GM23248 (cell line): ENCODE measurements around the gene SLC40A1. TPM values are rescaled to one million over a fixed set of nuclear protein-coding genes. Genes with fewer than 3 reads are reported as not detected.

Source experiments
- DNase-seq: peaks from one replicate; pipeline ENCODE4 v3.0.0-alpha.2; 2015
- H2AFZ ChIP-seq: fragments of 200-600 bp; sonication (generic); 2 replicates; pipeline ENCODE4 v1.6.1; 2016; ENCODE audit warnings: antibody characterized with exemption
- H3F3A ChIP-seq: fragments of 200-600 bp; sonication (generic); 2 replicates; pipeline ENCODE4 v1.6.1; 2016; ENCODE audit warnings: mild to moderate bottlenecking, antibody characterized with exemption, mixed run types; ENCODE audit not compliant: insufficient read depth
- H3K27ac ChIP-seq: fragments of 200-600 bp; sonication (generic); 2 replicates; pipeline ENCODE4 v1.5.1; 2016; ENCODE audit warnings: mild to moderate bottlenecking
- H3K27me3 ChIP-seq: fragments of 200-600 bp; sonication (generic); replicated peaks from 2 replicates; pipeline ENCODE4 v1.6.1; 2016; ENCODE audit warnings: mild to moderate bottlenecking; ENCODE audit not compliant: insufficient read depth
- H3K36me3 ChIP-seq: fragments of 200-600 bp; sonication (generic); 2 replicates; pipeline ENCODE4 v1.6.1; 2016; ENCODE audit warnings: low read depth, mild to moderate bottlenecking
- H3K4me1 ChIP-seq: fragments of 200-600 bp; sonication (generic); 2 replicates; pipeline ENCODE4 v1.6.1; 2016; ENCODE audit warnings: mild to moderate bottlenecking; ENCODE audit not compliant: insufficient read depth
- H3K4me2 ChIP-seq: fragments of 200-600 bp; sonication (generic); one replicate; pipeline ENCODE4 v1.6.1; 2016; ENCODE audit warnings: mild to moderate bottlenecking; ENCODE audit not compliant: unreplicated experiment
- H3K4me3 ChIP-seq: fragments of 200-600 bp; sonication (generic); 2 replicates; pipeline ENCODE4 v1.5.1; 2016; ENCODE audit warnings: mild to moderate bottlenecking
- H3K79me2 ChIP-seq: fragments of 200-600 bp; sonication (generic); 2 replicates; pipeline ENCODE4 v1.6.1; 2016; ENCODE audit warnings: mild to moderate bottlenecking; ENCODE audit not compliant: insufficient read depth
- H3K9ac ChIP-seq: fragments of 200-600 bp; sonication (generic); 2 replicates; pipeline ENCODE4 v1.6.1; 2016; ENCODE audit warnings: mild to moderate bottlenecking
- H3K9me2 ChIP-seq: fragments of 200-600 bp; sonication (generic); 2 replicates; pipeline ENCODE4 v1.6.1; 2016; ENCODE audit warnings: mixed run types, mild to moderate bottlenecking, moderate library complexity; ENCODE audit not compliant: insufficient read depth
- H3K9me3 ChIP-seq: fragments of 200-600 bp; sonication (generic); one replicate; pipeline ENCODE4 v1.6.1; 2017; ENCODE audit warnings: low read depth
- H4K20me1 ChIP-seq: fragments of 200-600 bp; sonication (generic); 2 replicates; pipeline ENCODE4 v1.6.0; 2016; ENCODE audit not compliant: insufficient read depth
- EZH2 ChIP-seq: fragments of 200-600 bp; sonication (generic); IDR thresholded peaks from 2 replicates; pipeline ENCODE4 v1.6.1; 2018; ENCODE audit warnings: antibody characterized with exemption, mild to moderate bottlenecking; ENCODE audit not compliant: insufficient read depth, poor library complexity, severe bottlenecking
- EZH2phosphoT487 ChIP-seq: fragments of 200-600 bp; sonication (generic); IDR thresholded peaks from 2 replicates; pipeline ENCODE4 v1.6.1; 2018; ENCODE audit warnings: antibody characterized with exemption, moderate library complexity, mild to moderate bottlenecking, low read depth; ENCODE audit not compliant: insufficient read depth
- WGBS, 2 experiments: methylation state at CpG; one replicate each; pipeline ENCODE4 v1.1.6; 2015 to 2017; ENCODE audit warnings: low lambda C conversion rate in 2 of 2, low coverage in 1 of 2; ENCODE audit errors: missing lambda C conversion rate in 2 of 2; 5-methylcytosine and 5-hydroxymethylcytosine counted together
- in situ Hi-C: fragments of 300-500 bp; cut with MboI; formaldehyde crosslinking; loops from 2 replicates; pipeline ENCODE4 v1.15.0; 2020
- polyA plus RNA-seq: library from polyadenylated mRNA; unstranded; fragments of >200 nt; fragmentation: Nextera tagmentation; extraction: Ambion mirVana; gene quantifications from 2 replicates; pipeline ENCODE4 v1.2.1, GENCODE V29; 2016
- total RNA-seq: library from RNA; depleted of rRNA; stranded (reverse); fragments of >200 nt; shearing (Covaris generic); gene quantifications from 2 replicates; pipeline ENCODE4 v1.2.3, GENCODE V29; 2014

Gene SLC40A1
- total and polyA plus RNA-seq, 2 experiments from 2014 or later, result 0.28 TPM; not detected in 1

DNA sequence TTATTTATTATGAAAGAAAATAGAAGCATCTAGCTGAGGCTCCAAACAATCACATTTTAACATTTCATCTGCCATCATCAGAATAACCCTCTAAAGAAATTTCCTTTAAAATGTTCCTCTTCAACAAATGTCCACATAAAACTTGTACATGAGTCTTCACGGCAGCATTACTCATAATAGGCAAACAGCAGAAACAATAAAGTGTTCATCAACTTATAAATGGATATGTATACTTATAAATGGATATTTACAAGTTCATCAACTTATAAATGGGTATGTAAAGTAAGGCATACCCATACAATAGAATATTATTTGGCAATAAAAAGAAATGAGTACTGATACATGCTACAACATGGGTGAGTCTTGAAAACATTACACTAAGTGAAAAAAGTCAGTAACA is 47.2 kb upstream of the SLC40A1 start:
- Histone ChIP-seq H3F3A (no peaks in the 10 kb centered on the region), H4K20me1 (no peaks in the 10 kb centered on the region), H2AFZ (no peak overlapping the region), H3K4me2 (no peak overlapping the region), H3K4me1 (no peaks in the 10 kb centered on the region), H3K9me3 (no peaks in the 10 kb centered on the region), H3K9ac (no peak overlapping the region), H3K27me3 (no peaks in the 10 kb centered on the region), H3K27ac (no peak overlapping the region), H3K36me3 (no peaks in the 10 kb centered on the region), H3K4me3 (no peak overlapping the region), H3K9me2 (no peaks in the 10 kb centered on the region), H3K79me2 (no peaks in the 10 kb centered on the region)
- in situ Hi-C loops, result no loop called here
- DNase-seq, result no peak
- no peak for TF ChIP-seq EZH2phosphoT487
- TF ChIP-seq EZH2, result no peak
- WGBS, 2 experiments, result 87 to 89% methylated on average over 1 of the region's 1 CpG

DNA sequence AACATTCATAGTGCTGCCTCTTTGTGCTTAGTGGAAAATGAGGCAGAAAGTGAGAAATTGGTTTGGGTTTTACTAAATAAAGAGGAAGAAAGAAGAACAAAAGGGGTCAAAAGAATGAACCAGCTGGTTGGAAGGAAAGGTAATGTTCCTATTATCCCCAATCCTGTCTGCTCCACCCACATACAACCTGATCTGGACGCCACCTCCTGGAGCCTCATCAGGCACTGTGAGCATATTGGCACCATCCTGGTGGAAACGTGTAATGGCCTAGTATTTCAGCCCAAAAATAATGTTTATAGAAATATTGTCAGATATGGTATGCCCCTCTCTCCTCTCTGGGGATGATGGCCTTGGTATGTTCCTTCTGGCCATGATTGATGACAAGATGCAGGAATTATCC is 45.0 kb upstream of the SLC40A1 start:
- WGBS, 2 experiments, result 67 to 74% methylated on average over 2 of the region's 2 CpGs
- TF ChIP-seq EZH2phosphoT487 (no peak), EZH2 (no peak)
- no peak overlapping the region for H3K27ac ChIP-seq
- no peak overlapping the region for H3K9ac ChIP-seq
- H3K9me3 ChIP-seq, result no peaks in the 10 kb centered on the region
- H3K36me3 ChIP-seq, result no peaks in the 10 kb centered on the region
- in situ Hi-C loops, result no loop called here
- H3K27me3 ChIP-seq, result no peaks in the 10 kb centered on the region
- H2AFZ ChIP-seq, result no peak overlapping the region
- H4K20me1 ChIP-seq, result no peaks in the 10 kb centered on the region
- H3K9me2 ChIP-seq, result no peaks in the 10 kb centered on the region
- no peak for DNase-seq
- no peak overlapping the region for H3K4me2 ChIP-seq
- H3K4me3 ChIP-seq, result no peak overlapping the region
- H3K79me2 ChIP-seq, result no peaks in the 10 kb centered on the region
- H3F3A ChIP-seq, result no peaks in the 10 kb centered on the region
- no peaks in the 10 kb centered on the region for H3K4me1 ChIP-seq

- 82 to 87% methylated on average over 3 of the region's 3 CpGs for WGBS, 2 experiments
Measured at GRCh38 chr2:189624648-189625355, 44.2 kb upstream of the SLC40A1 start.

GRCh38 chr2:189623049-189623448 is 42.5 kb upstream of the SLC40A1 start:
- Histone ChIP-seq H3K9ac (no peak overlapping the region), H3K4me2 (no peak overlapping the region), H3F3A (no peaks in the 10 kb centered on the region), H3K27me3 (no peaks in the 10 kb centered on the region), H3K4me1 (no peaks in the 10 kb centered on the region), H3K9me3 (no peaks in the 10 kb centered on the region), H3K36me3 (no peaks in the 10 kb centered on the region), H4K20me1 (no peaks in the 10 kb centered on the region), H3K27ac (no peak overlapping the region), H3K4me3 (no peak overlapping the region), H3K9me2 (no peaks in the 10 kb centered on the region), H2AFZ (no peak overlapping the region), H3K79me2 (no peaks in the 10 kb centered on the region)
- no peak for TF ChIP-seq EZH2
- TF ChIP-seq EZH2phosphoT487, result no peak
- WGBS, 2 experiments, result 76 to 83% methylated on average over 1 of the region's 1 CpG
- no peak for DNase-seq
- in situ Hi-C loops, result no loop called here

More at GRCh38 chr2:189624648-189625355, 44.2 kb upstream of the SLC40A1 start:
- in situ Hi-C loops, result no loop called here
- Histone ChIP-seq H3F3A (no peaks in the 10 kb centered on the region), H3K27ac (no peak overlapping the region), H3K9me2 (no peaks in the 10 kb centered on the region), H4K20me1 (no peaks in the 10 kb centered on the region), H3K27me3 (no peaks in the 10 kb centered on the region), H3K4me1 (no peaks in the 10 kb centered on the region), H3K79me2 (no peaks in the 10 kb centered on the region), H3K9me3 (no peaks in the 10 kb centered on the region), H3K9ac (no peak overlapping the region), H3K4me2 (no peak overlapping the region), H2AFZ (no peak overlapping the region), H3K36me3 (no peaks in the 10 kb centered on the region), H3K4me3 (no peak overlapping the region)
- DNase-seq, result no peak
- TF ChIP-seq EZH2phosphoT487, result no peak
- no peak for TF ChIP-seq EZH2
